GM10248 (cell line): ENCODE data around the gene NRARP.

ENCODE experiments used
- CTCF ChIA-PET: fragments of 300-600 bp; sonication (Branson Sonifier 250); formaldehyde crosslinking; extraction: SDS; loops from one replicate; lab custom pipeline; 2021; ENCODE audit warnings: antibody characterized with exemption; lab: Yijun Ruan, JAX
- POLR2A ChIA-PET: fragments of 350-650 bp; sonication (Branson Sonifier 250); formaldehyde crosslinking; extraction: SDS; loops from one replicate; lab custom pipeline; 2020; ENCODE audit warnings: antibody characterized with exemption; lab: Yijun Ruan, JAX
- DNase-seq: peaks from one replicate; pipeline ENCODE4 v3.0.0; 2012; ENCODE audit errors: extremely low spot score
- CTCF ChIP-seq: IDR thresholded peaks from 2 replicates; pipeline ENCODE4 v1.5.1; 2012; ENCODE audit warnings: mild to moderate bottlenecking, low read depth; ENCODE audit errors: extremely low read depth, missing control alignments, control extremely low read depth

NRARP gene

GRCh38 chr9:137270929-137271695, 31.0 kb downstream of the NRARP start:
- CTCF ChIA-PET = interaction anchor here (0.9 to 1.6 kb wide), 2 partner anchors 16 to 31 kb away, joined by 3 to 5 read pairs; partner anchors contain the start of gene NRARP
- POLR2A ChIA-PET = no interaction called here
- no peak for TF ChIP-seq CTCF
- no peak for DNase-seq

GRCh38 chr9:137269231-137269772, 32.8 kb downstream of the NRARP start:
- no peak for TF ChIP-seq CTCF
- ChIA-PET CTCF (interaction anchor here (0.9 to 1.1 kb wide), 2 partner anchors 8 to 10 kb away, joined by 3 to 4 read pairs; partner anchors contain the start of gene TOR4A), POLR2A (interaction anchor here (1.1 kb wide), 1 partner anchor 28 kb away, joined by 6 read pairs; the partner anchor contains the start of gene TUBB4B)
- no peak for DNase-seq

- CTCF ChIA-PET = interaction anchor here (0.9 to 1.1 kb wide), 2 partner anchors 9 to 10 kb away, joined by 3 to 4 read pairs; partner anchors contain the start of gene TOR4A
- DNase-seq = no peak
- no peak for TF ChIP-seq CTCF
- POLR2A ChIA-PET = interaction anchor here (1.0 to 1.1 kb wide), 2 partner anchors 28 kb away, joined by 3 to 6 read pairs; partner anchors contain the start of gene TUBB4B
Observed at GRCh38 chr9:137268538-137269201, 33.4 kb downstream of the NRARP start.

GRCh38 chr9:137267933-137268355, 34.1 kb downstream of the NRARP start:
- TF ChIP-seq CTCF = no peak
- DNase-seq = no peak
- CTCF ChIA-PET = interaction anchor here (0.9 to 1.3 kb wide), 4 partner anchors 9 to 239 kb away, joined by 3 to 4 read pairs (median 4); partner anchors contain the start of gene TOR4A
- POLR2A ChIA-PET = interaction anchor here (1.0 to 1.2 kb wide), 2 partner anchors 25 to 27 kb away, joined by 3 to 6 read pairs; partner anchors contain the start of gene TUBB4B

- POLR2A ChIA-PET = interaction anchor here (1.2 kb wide), 1 partner anchor 24 kb away, joined by 6 read pairs; no protein-coding TSS in a partner anchor
- no peak for DNase-seq
- TF ChIP-seq CTCF = no peak
- CTCF ChIA-PET = interaction anchor here (0.9 to 1.8 kb wide), 5 partner anchors 10 to 238 kb away, joined by 3 to 4 read pairs (median 4); partner anchors contain the start of gene TOR4A
Observed at GRCh38 chr9:137266585-137267453, 35.3 kb downstream of the NRARP start.
